K562 (cell line): ENCODE data around the gene HES6. TPM values are rescaled to one million over a fixed set of nuclear protein-coding genes. Genes with fewer than 3 reads are reported as not detected.

Experiments
- polyA plus RNA-seq, 8 experiments: library from polyadenylated mRNA; depleted of rRNA in 4 of 8; stranded (reverse) in 5 of 8; unstranded in 3 of 8; fragments of >200 nt; fragmentation: Nextera tagmentation in 2 of 8; fragmentation: Illumina TruSeq in 1 of 8; extraction: Ambion mirVana in 2 of 8; extraction: Trizol in 1 of 8; gene quantifications; 2 replicates each; pipeline versions ENCODE4 v1.2.1 to v1.2.3, GENCODE V29; 2011 to 2014; ENCODE audit warnings: inconsistent platforms in 1 of 8, missing spikeins in 1 of 8
- total RNA-seq, 7 experiments: library from RNA; depleted of rRNA in 6 of 7; stranded (reverse); fragments of >200 nt in 6 of 7; fragmentation: Illumina TruSeq in 2 of 7; extraction: Trizol in 2 of 7; gene quantifications; 2 replicates each; pipeline versions ENCODE4 v1.2.1 to v1.2.3, GENCODE V29; 2011 to 2021; ENCODE audit warnings: low replicate concordance in 1 of 7

The HES6 gene
- total and polyA plus RNA-seq, 9 of the 15 experiments (the other 6 are each of a cell fraction or from before 2014, with no cell fraction given), result 6.2 to 133 (median 29.2) TPM

Other genes starting within 250 kb of the HES6 start
Only the 7 nearest of the 8 such genes appear.
- gene SCLY, start 179.0 kb downstream of the HES6 start, total RNA-seq (2014; rRNA removed), result 22.3 and 32.0 TPM in 2 replicates
- gene SCLY, start 179.0 kb downstream of the HES6 start, total RNA-seq (2014; rRNA removed; fragmentation: Illumina TruSeq; extraction: Trizol), result 18.7 and 21.1 TPM in 2 replicates
- gene SCLY, start 179.0 kb downstream of the HES6 start, total RNA-seq (2015; rRNA removed; fragmentation: Illumina TruSeq; extraction: Trizol), result 18.6 TPM in 2 replicates
- gene SCLY, start 179.0 kb downstream of the HES6 start, total RNA-seq (2021), result 32.2 and 38.2 TPM in 2 replicates
- 15.6 and 17.1 TPM in 2 replicates for gene SCLY, start 179.0 kb downstream of the HES6 start, polyA plus RNA-seq (2011; rRNA removed)
- gene SCLY, start 179.0 kb downstream of the HES6 start, polyA plus RNA-seq (2014; fragmentation: Illumina TruSeq; extraction: Trizol), result 20.8 and 26.7 TPM in 2 replicates
- gene SCLY, start 179.0 kb downstream of the HES6 start, polyA plus RNA-seq (2014; fragmentation: Nextera tagmentation; extraction: Ambion mirVana), result 1 to 10 TPM; 2.6 to 4.1 TPM
- gene SCLY, start 179.0 kb downstream of the HES6 start, polyA plus RNA-seq (2014; rRNA removed), result 23.9 and 27.4 TPM in 2 replicates
- gene ESPNL, start 139.7 kb downstream of the HES6 start, total RNA-seq (2014; rRNA removed), result 0.04 and 0.09 TPM in 2 replicates
- gene ESPNL, start 139.7 kb downstream of the HES6 start, total RNA-seq (2014; rRNA removed; fragmentation: Illumina TruSeq; extraction: Trizol), result not detected in 2 replicates
- 0.04 TPM in 2 replicates for gene ESPNL, start 139.7 kb downstream of the HES6 start, total RNA-seq (2015; rRNA removed; fragmentation: Illumina TruSeq; extraction: Trizol)
- 0.04 and 0.09 TPM in 2 replicates for gene ESPNL, start 139.7 kb downstream of the HES6 start, total RNA-seq (2021)
- gene ESPNL, start 139.7 kb downstream of the HES6 start, polyA plus RNA-seq (2011; rRNA removed), result 0.04 and 0.07 TPM in 2 replicates
- 0.03 and 0.08 TPM in 2 replicates for gene ESPNL, start 139.7 kb downstream of the HES6 start, polyA plus RNA-seq (2014; fragmentation: Illumina TruSeq; extraction: Trizol)
- not detected for gene ESPNL, start 139.7 kb downstream of the HES6 start, polyA plus RNA-seq (2014; fragmentation: Nextera tagmentation; extraction: Ambion mirVana)
- 0.05 TPM in 1 of 2 replicates, not detected in the other for gene ESPNL, start 139.7 kb downstream of the HES6 start, polyA plus RNA-seq (2014; rRNA removed)
- not detected in 2 replicates for gene KLHL30, start 101.4 kb downstream of the HES6 start, total RNA-seq (2014; rRNA removed)
- not detected in 2 replicates for gene KLHL30, start 101.4 kb downstream of the HES6 start, total RNA-seq (2014; rRNA removed; fragmentation: Illumina TruSeq; extraction: Trizol)
- not detected in 2 replicates for gene KLHL30, start 101.4 kb downstream of the HES6 start, total RNA-seq (2015; rRNA removed; fragmentation: Illumina TruSeq; extraction: Trizol)
- gene KLHL30, start 101.4 kb downstream of the HES6 start, total RNA-seq (2021), result 0.04 TPM in 1 of 2 replicates, not detected in the other
- gene KLHL30, start 101.4 kb downstream of the HES6 start, polyA plus RNA-seq (2011; rRNA removed), result 0.03 TPM in 1 of 2 replicates, not detected in the other
- not detected in 2 replicates for gene KLHL30, start 101.4 kb downstream of the HES6 start, polyA plus RNA-seq (2014; fragmentation: Illumina TruSeq; extraction: Trizol)
- gene KLHL30, start 101.4 kb downstream of the HES6 start, polyA plus RNA-seq (2014; fragmentation: Nextera tagmentation; extraction: Ambion mirVana), result not detected
- not detected in 2 replicates for gene KLHL30, start 101.4 kb downstream of the HES6 start, polyA plus RNA-seq (2014; rRNA removed)
- gene ERFE, start 81.1 kb downstream of the HES6 start, total RNA-seq (2014; rRNA removed), result 4.1 and 5.8 TPM in 2 replicates
- gene ERFE, start 81.1 kb downstream of the HES6 start, total RNA-seq (2014; rRNA removed; fragmentation: Illumina TruSeq; extraction: Trizol), result 2.5 and 3.7 TPM in 2 replicates
- 1.0 and 1.1 TPM in 2 replicates for gene ERFE, start 81.1 kb downstream of the HES6 start, total RNA-seq (2015; rRNA removed; fragmentation: Illumina TruSeq; extraction: Trizol)
- 6.5 and 6.7 TPM in 2 replicates for gene ERFE, start 81.1 kb downstream of the HES6 start, total RNA-seq (2021)
- 2.5 and 3.1 TPM in 2 replicates for gene ERFE, start 81.1 kb downstream of the HES6 start, polyA plus RNA-seq (2011; rRNA removed)
- 5.2 and 5.4 TPM in 2 replicates for gene ERFE, start 81.1 kb downstream of the HES6 start, polyA plus RNA-seq (2014; fragmentation: Illumina TruSeq; extraction: Trizol)
- gene ERFE, start 81.1 kb downstream of the HES6 start, polyA plus RNA-seq (2014; fragmentation: Nextera tagmentation; extraction: Ambion mirVana), result 1 to 10 TPM in 1 of 2 experiments, under 1 TPM in 1; 0.55 to 1.1 TPM
- 7.1 and 8.2 TPM in 2 replicates for gene ERFE, start 81.1 kb downstream of the HES6 start, polyA plus RNA-seq (2014; rRNA removed)
- gene ILKAP, start 36.3 kb downstream of the HES6 start, total RNA-seq (2014; rRNA removed), result 20.6 and 25.5 TPM in 2 replicates
- gene ILKAP, start 36.3 kb downstream of the HES6 start, total RNA-seq (2014; rRNA removed; fragmentation: Illumina TruSeq; extraction: Trizol), result 19.4 and 20.7 TPM in 2 replicates
- gene ILKAP, start 36.3 kb downstream of the HES6 start, total RNA-seq (2015; rRNA removed; fragmentation: Illumina TruSeq; extraction: Trizol), result 17.8 and 18.8 TPM in 2 replicates
- gene ILKAP, start 36.3 kb downstream of the HES6 start, total RNA-seq (2021), result 29.4 and 31.8 TPM in 2 replicates
- 25.1 and 31.7 TPM in 2 replicates for gene ILKAP, start 36.3 kb downstream of the HES6 start, polyA plus RNA-seq (2011; rRNA removed)
- 24.8 and 25.0 TPM in 2 replicates for gene ILKAP, start 36.3 kb downstream of the HES6 start, polyA plus RNA-seq (2014; fragmentation: Illumina TruSeq; extraction: Trizol)
- gene ILKAP, start 36.3 kb downstream of the HES6 start, polyA plus RNA-seq (2014; fragmentation: Nextera tagmentation; extraction: Ambion mirVana), result 1 to 10 TPM; 3.1 to 5.6 TPM
- gene ILKAP, start 36.3 kb downstream of the HES6 start, polyA plus RNA-seq (2014; rRNA removed), result 43.9 and 46.7 TPM in 2 replicates
- 3.9 and 4.7 TPM in 2 replicates for gene PER2, start 48.6 kb upstream of the HES6 start, total RNA-seq (2014; rRNA removed)
- 2.8 and 3.5 TPM in 2 replicates for gene PER2, start 48.6 kb upstream of the HES6 start, total RNA-seq (2014; rRNA removed; fragmentation: Illumina TruSeq; extraction: Trizol)
- 2.5 and 2.6 TPM in 2 replicates for gene PER2, start 48.6 kb upstream of the HES6 start, total RNA-seq (2015; rRNA removed; fragmentation: Illumina TruSeq; extraction: Trizol)
- 7.7 and 10.3 TPM in 2 replicates for gene PER2, start 48.6 kb upstream of the HES6 start, total RNA-seq (2021)
- 2.4 and 3.1 TPM in 2 replicates for gene PER2, start 48.6 kb upstream of the HES6 start, polyA plus RNA-seq (2011; rRNA removed)
- gene PER2, start 48.6 kb upstream of the HES6 start, polyA plus RNA-seq (2014; fragmentation: Illumina TruSeq; extraction: Trizol), result 3.3 and 4.1 TPM in 2 replicates
- gene PER2, start 48.6 kb upstream of the HES6 start, polyA plus RNA-seq (2014; fragmentation: Nextera tagmentation; extraction: Ambion mirVana), result 1 to 10 TPM; 1.1 to 1.8 TPM
- gene PER2, start 48.6 kb upstream of the HES6 start, polyA plus RNA-seq (2014; rRNA removed), result 2.9 and 3.1 TPM in 2 replicates
- gene TRAF3IP1, start 80.5 kb upstream of the HES6 start, total RNA-seq (2014; rRNA removed), result 2.9 and 3.3 TPM in 2 replicates
- 3.4 and 3.9 TPM in 2 replicates for gene TRAF3IP1, start 80.5 kb upstream of the HES6 start, total RNA-seq (2014; rRNA removed; fragmentation: Illumina TruSeq; extraction: Trizol)
- 3.8 and 5.1 TPM in 2 replicates for gene TRAF3IP1, start 80.5 kb upstream of the HES6 start, total RNA-seq (2015; rRNA removed; fragmentation: Illumina TruSeq; extraction: Trizol)
- gene TRAF3IP1, start 80.5 kb upstream of the HES6 start, total RNA-seq (2021), result 5.5 and 7.4 TPM in 2 replicates
- gene TRAF3IP1, start 80.5 kb upstream of the HES6 start, polyA plus RNA-seq (2011; rRNA removed), result 2.2 and 2.6 TPM in 2 replicates
- 4.3 and 6.2 TPM in 2 replicates for gene TRAF3IP1, start 80.5 kb upstream of the HES6 start, polyA plus RNA-seq (2014; fragmentation: Illumina TruSeq; extraction: Trizol)
- 1 to 10 TPM; 1.3 to 1.4 TPM for gene TRAF3IP1, start 80.5 kb upstream of the HES6 start, polyA plus RNA-seq (2014; fragmentation: Nextera tagmentation; extraction: Ambion mirVana)
- gene TRAF3IP1, start 80.5 kb upstream of the HES6 start, polyA plus RNA-seq (2014; rRNA removed), result 3.2 and 4.5 TPM in 2 replicates